GM18502 (cell line): Measurements from ENCODE around the gene ZNF525.
"Not testable (repeated sequence)": the region's sequence is repeated elsewhere in the genome, so short reads cannot be mapped to it uniquely, and the experiment has no call there.

Source experiments
- ATAC-seq: cut with Tn5 transposase; IDR thresholded peaks from one replicate; pipeline ENCODE4 v1.9.1; 2021; ENCODE audit warnings: mild to moderate bottlenecking; ENCODE audit not compliant: unreplicated experiment, poor library complexity

ZNF525 gene

GRCh38 chr19:53365134-53365898, at the start of gene ZNF525:
ZNF525 (plus strand) TSS chr19:53365705; CDS start chr19:53372282, 6,577 bp downstream.
- peak; percentile 98 for ATAC-seq

GRCh38 chr19:53328967-53329366, 36.5 kb upstream of the ZNF525 start:
- ATAC-seq = no peak

GRCh38 chr19:53332484-53332883, 33.0 kb upstream of the ZNF525 start:
- no peak for ATAC-seq

GRCh38 chr19:53333066-53333462, 32.4 kb upstream of the ZNF525 start:
- peak; percentile 21 for ATAC-seq

GRCh38 chr19:53333463-53334449, 31.7 kb upstream of the ZNF525 start, which contains the start of gene ZNF845:
ZNF845 (plus strand) TSS chr19:53333749; CDS start chr19:53341308, 7,559 bp downstream.
- ATAC-seq = peak; percentile 94

- ATAC-seq = not testable (repeated sequence)
Measured at GRCh38 chr19:53344403-53344802, 21.1 kb upstream of the ZNF525 start.

- no peak for ATAC-seq
Measured at GRCh38 chr19:53355739-53356138, 9.8 kb upstream of the ZNF525 start.

- ATAC-seq = no peak
Measured at GRCh38 chr19:53357821-53358581, 7.5 kb upstream of the ZNF525 start.

- not testable (repeated sequence) for ATAC-seq
Measured at GRCh38 chr19:53360056-53360455, 5.4 kb upstream of the ZNF525 start.

- peak; percentile 65 for ATAC-seq
Measured at GRCh38 chr19:53365899-53366493, 491 bp downstream of the ZNF525 start.

GRCh38 chr19:53372196-53372595, 6.7 kb downstream of the ZNF525 start:
- ATAC-seq = no peak

GRCh38 chr19:53374288-53374687, 8.8 kb downstream of the ZNF525 start:
- ATAC-seq = no peak

GRCh38 chr19:53374743-53375142, 9.2 kb downstream of the ZNF525 start:
- ATAC-seq = no peak

- no peak for ATAC-seq
Measured at GRCh38 chr19:53381376-53381775, 15.9 kb downstream of the ZNF525 start.

- no peak for ATAC-seq
Measured at GRCh38 chr19:53388168-53388567, 22.7 kb downstream of the ZNF525 start.

- ATAC-seq = no peak
Measured at GRCh38 chr19:53388904-53389303, 23.4 kb downstream of the ZNF525 start.

- ATAC-seq = no peak
Measured at GRCh38 chr19:53389571-53389970, 24.1 kb downstream of the ZNF525 start.

- no peak for ATAC-seq
Measured at GRCh38 chr19:53389978-53390377, 24.5 kb downstream of the ZNF525 start.

- ATAC-seq = no peak
Measured at GRCh38 chr19:53394522-53394973, 29.0 kb downstream of the ZNF525 start.
